OCI-LY7 (cell line): ENCODE results near the gene STKLD1.

Source experiments
- EZH2phosphoT487 ChIP-seq: fragments of 200-600 bp; sonication (generic); IDR thresholded peaks from 2 replicates; pipeline ENCODE4 v1.6.1; 2018; ENCODE audit warnings: low read depth, borderline replicate concordance, mild to moderate bottlenecking, mixed run types, antibody characterized with exemption, low read length, moderate library complexity, mixed read lengths
- TF ChIP-seq, protein P1 (sequence below): fragments of 200-600 bp; sonication (generic); conservative IDR thresholded peaks from 2 replicates; pipeline ENCODE4 v1.5.1; 2014; ENCODE audit warnings: mild to moderate bottlenecking, antibody characterized with exemption, low read length, moderate library complexity, mixed read lengths

DNA sequence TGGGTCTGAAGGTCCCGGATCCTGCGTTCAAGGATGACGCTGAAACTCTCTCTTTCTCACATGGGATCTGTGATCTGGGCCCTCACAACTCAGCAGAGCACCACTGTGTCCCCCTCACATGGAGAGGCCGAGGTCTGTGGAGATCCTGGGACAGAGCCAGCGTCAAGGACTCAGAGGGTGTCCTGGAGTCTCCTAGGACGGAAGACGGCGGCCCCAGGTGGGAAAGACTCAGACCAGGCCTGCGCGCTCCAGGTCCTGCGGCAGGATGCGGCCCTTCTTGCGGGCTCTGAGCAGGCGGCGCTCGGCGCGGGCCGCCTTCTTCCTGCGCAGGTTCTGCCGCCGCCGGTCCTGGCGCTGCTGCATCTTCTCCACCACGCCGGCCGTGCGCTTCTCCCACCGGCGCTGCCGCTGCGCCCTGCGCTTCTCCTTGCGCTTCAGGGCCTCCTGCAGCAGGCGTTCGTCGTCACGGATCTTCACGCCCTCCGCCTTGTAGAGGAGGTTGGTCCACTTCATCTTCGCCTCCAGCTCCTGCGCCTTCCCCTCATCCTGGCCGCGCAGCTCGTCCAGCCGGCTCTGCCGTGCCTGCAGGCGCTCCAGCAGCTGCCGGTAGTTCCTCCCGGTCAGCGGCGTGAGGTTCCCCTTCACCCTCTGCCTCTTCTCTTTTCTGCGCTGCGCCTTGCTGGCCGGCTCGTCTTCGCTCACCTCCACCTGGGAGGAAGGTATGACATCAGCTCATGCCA lies 44.4 kb upstream of the STKLD1 start:
- TF ChIP-seq, protein P1, sequence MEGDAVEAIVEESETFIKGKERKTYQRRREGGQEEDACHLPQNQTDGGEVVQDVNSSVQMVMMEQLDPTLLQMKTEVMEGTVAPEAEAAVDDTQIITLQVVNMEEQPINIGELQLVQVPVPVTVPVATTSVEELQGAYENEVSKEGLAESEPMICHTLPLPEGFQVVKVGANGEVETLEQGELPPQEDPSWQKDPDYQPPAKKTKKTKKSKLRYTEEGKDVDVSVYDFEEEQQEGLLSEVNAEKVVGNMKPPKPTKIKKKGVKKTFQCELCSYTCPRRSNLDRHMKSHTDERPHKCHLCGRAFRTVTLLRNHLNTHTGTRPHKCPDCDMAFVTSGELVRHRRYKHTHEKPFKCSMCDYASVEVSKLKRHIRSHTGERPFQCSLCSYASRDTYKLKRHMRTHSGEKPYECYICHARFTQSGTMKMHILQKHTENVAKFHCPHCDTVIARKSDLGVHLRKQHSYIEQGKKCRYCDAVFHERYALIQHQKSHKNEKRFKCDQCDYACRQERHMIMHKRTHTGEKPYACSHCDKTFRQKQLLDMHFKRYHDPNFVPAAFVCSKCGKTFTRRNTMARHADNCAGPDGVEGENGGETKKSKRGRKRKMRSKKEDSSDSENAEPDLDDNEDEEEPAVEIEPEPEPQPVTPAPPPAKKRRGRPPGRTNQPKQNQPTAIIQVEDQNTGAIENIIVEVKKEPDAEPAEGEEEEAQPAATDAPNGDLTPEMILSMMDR, result no peak
- TF ChIP-seq EZH2phosphoT487, result no peak
